IMR-90 (cell line): ENCODE results near the gene LPIN1. TPM values are rescaled to one million over a fixed set of nuclear protein-coding genes. Genes with fewer than 3 reads are reported as not detected.

ENCODE experiments used
- ATAC-seq: fragments of 200-7000 bp; cut with Tn5 transposase; 2 replicates; pipeline ENCODE4 v1.9.1; 2020; ENCODE audit warnings: low read depth, mild to moderate bottlenecking, moderate library complexity
- BruUV-seq: library from RNA; stranded (reverse); fragments of 400-500 nt; replicated peaks from 2 replicates; lab custom pipeline; 2021; lab: Mats Ljungman, UMichigan
- CTCF ChIA-PET: fragments of 300-600 bp; formaldehyde crosslinking; extraction: SDS; loops from one replicate; lab custom pipeline; 2021; ENCODE audit warnings: antibody characterized with exemption; lab: Yijun Ruan, JAX
- POLR2A ChIA-PET: fragments of 300-600 bp; sonication (Branson Sonifier 250); formaldehyde crosslinking; loops from one replicate; lab custom pipeline; 2022; ENCODE audit warnings: antibody characterized with exemption; ENCODE audit not compliant: unreplicated experiment; lab: Charles Lee
- DNase-seq: peaks from one replicate; pipeline ENCODE4 v3.0.0; 2013
- H2AFZ ChIP-seq: replicated peaks from 2 replicates; pipeline ENCODE3; 2013; ENCODE audit warnings: low read length, mild to moderate bottlenecking; ENCODE audit not compliant: poor library complexity
- H2AK5ac ChIP-seq: 2 replicates; pipeline ENCODE4 v1.6.1; 2013; ENCODE audit warnings: low read depth, low read length, inconsistent platforms
- H2AK9ac ChIP-seq: replicated peaks from 2 replicates; pipeline ENCODE3; 2013; ENCODE audit warnings: mild to moderate bottlenecking, low read depth, low read length, moderate library complexity; ENCODE audit not compliant: poor library complexity
- H2BK120ac ChIP-seq: 2 replicates; pipeline ENCODE4 v1.6.1; 2013; ENCODE audit warnings: low read depth, low read length, inconsistent platforms
- H2BK15ac ChIP-seq: 3 replicates; pipeline ENCODE4 v1.6.1; 2013; ENCODE audit warnings: low read depth, low read length, inconsistent platforms
- H2BK20ac ChIP-seq: 2 replicates; pipeline ENCODE4 v1.6.1; 2013; ENCODE audit warnings: low read depth, mild to moderate bottlenecking, inconsistent platforms, low read length, moderate library complexity
- H2BK5ac ChIP-seq: 2 replicates; pipeline ENCODE4 v1.6.1; 2013; ENCODE audit warnings: mild to moderate bottlenecking, low read depth, low read length, inconsistent platforms; ENCODE audit not compliant: poor library complexity, severe bottlenecking
- H3K14ac ChIP-seq: replicated peaks from 2 replicates; pipeline ENCODE4 v1.6.1; 2013; ENCODE audit warnings: low read depth, low read length, inconsistent platforms
- H3K18ac ChIP-seq: 2 replicates; pipeline ENCODE4 v1.6.1; 2013; ENCODE audit warnings: low read depth, low read length, control low read depth
- H3K23ac ChIP-seq: 2 replicates; pipeline ENCODE4 v1.6.1; 2013; ENCODE audit warnings: low read depth, low read length, inconsistent platforms
- H3K27ac ChIP-seq: 2 replicates; pipeline ENCODE4 v1.5.1; 2013; ENCODE audit warnings: mild to moderate bottlenecking, control low read depth, low read length; ENCODE audit not compliant: insufficient read depth
- H3K27me3 ChIP-seq: 2 replicates; pipeline ENCODE4 v1.6.1; 2013; ENCODE audit warnings: low read length; ENCODE audit not compliant: control insufficient read depth, insufficient read depth
- H3K36me3 ChIP-seq: 2 replicates; pipeline ENCODE4 v1.6.1; 2013; ENCODE audit warnings: low read length, mixed read lengths; ENCODE audit not compliant: control insufficient read depth, insufficient read depth
- H3K4ac ChIP-seq: 2 replicates; pipeline ENCODE4 v1.6.1; 2013; ENCODE audit warnings: low read depth, low read length, inconsistent platforms
- H3K4me1 ChIP-seq: 2 replicates; pipeline ENCODE4 v1.6.1; 2013; ENCODE audit warnings: low read length, mixed read lengths; ENCODE audit not compliant: control insufficient read depth, insufficient read depth
- H3K4me2 ChIP-seq: 2 replicates; pipeline ENCODE4 v1.6.1; 2013; ENCODE audit warnings: low read depth, mild to moderate bottlenecking, control low read depth, low read length, moderate library complexity
- H3K4me3 ChIP-seq: 2 replicates; pipeline ENCODE4 v1.5.1; 2013; ENCODE audit warnings: low read depth, mild to moderate bottlenecking, control low read depth, low read length, moderate library complexity; ENCODE audit not compliant: insufficient read depth
- H3K56ac ChIP-seq: 2 replicates; pipeline ENCODE4 v1.6.1; 2013; ENCODE audit warnings: low read length, inconsistent platforms; ENCODE audit not compliant: insufficient read depth; ENCODE audit errors: extremely low read depth
- H3K79me1 ChIP-seq, 2 experiments: 2 replicates each; pipeline ENCODE4 v1.6.1; 2013; ENCODE audit warnings: low read length in 2 of 2, inconsistent platforms in 1 of 2, low read depth in 1 of 2
- H3K9ac ChIP-seq: 2 replicates; pipeline ENCODE4 v1.6.1; 2013; ENCODE audit warnings: low read depth, low read length, control low read depth
- H3K9me1 ChIP-seq: 2 replicates; pipeline ENCODE4 v1.6.1; 2013; ENCODE audit warnings: low read length, inconsistent platforms; ENCODE audit not compliant: insufficient read depth
- H3K9me3 ChIP-seq: 2 replicates; pipeline ENCODE4 v1.6.1; 2013; ENCODE audit warnings: low read length; ENCODE audit not compliant: control insufficient read depth, insufficient read depth
- H4K20me1 ChIP-seq: 2 replicates; pipeline ENCODE4 v1.6.1; 2013; ENCODE audit warnings: low read length, inconsistent platforms; ENCODE audit not compliant: insufficient read depth
- H4K5ac ChIP-seq: 2 replicates; pipeline ENCODE4 v1.6.1; 2013; ENCODE audit warnings: mild to moderate bottlenecking, low read depth, low read length, control low read depth
- H4K8ac ChIP-seq, 2 experiments: 2 replicates each; pipeline ENCODE4 v1.6.1; 2013; ENCODE audit warnings: low read depth in 2 of 2, low read length in 2 of 2, control low read depth in 1 of 2, inconsistent platforms in 1 of 2
- H4K91ac ChIP-seq: 2 replicates; pipeline ENCODE4 v1.6.1; 2013; ENCODE audit warnings: low read depth, low read length, inconsistent platforms; ENCODE audit not compliant: insufficient read depth
- BHLHE40 ChIP-seq: fragments of 150-350 bp; IDR thresholded peaks from 2 replicates; pipeline ENCODE4 v1.6.1; 2016; ENCODE audit warnings: mild to moderate bottlenecking, low read depth, low read length
- CEBPB ChIP-seq: IDR thresholded peaks from 2 replicates; pipeline ENCODE4 v1.6.1; 2012; ENCODE audit warnings: low read depth, low read length, improper control_type of control experiment
- CHD1 ChIP-seq: IDR thresholded peaks from 2 replicates; pipeline ENCODE4 v1.6.1; 2012; ENCODE audit warnings: low read depth, low read length, improper control_type of control experiment
- CTCF ChIP-seq: conservative IDR thresholded peaks from 2 replicates; pipeline ENCODE4 v1.5.1; 2012; ENCODE audit warnings: mild to moderate bottlenecking, low read depth, low read length, improper control_type of control experiment
- ELK1 ChIP-seq: fragments of 150-350 bp; IDR thresholded peaks from 2 replicates; pipeline ENCODE4 v1.6.1; 2016; ENCODE audit warnings: low read depth, mild to moderate bottlenecking, low read length, moderate library complexity, borderline replicate concordance
- FOS ChIP-seq: fragments of 150-350 bp; IDR thresholded peaks from 2 replicates; pipeline ENCODE4 v1.6.1; 2016; ENCODE audit warnings: low read depth, low read length
- MAFK ChIP-seq: IDR thresholded peaks from 2 replicates; pipeline ENCODE4 v1.6.1; 2012; ENCODE audit warnings: low read depth, low read length, improper control_type of control experiment
- NFE2L2 ChIP-seq: fragments of 150-350 bp; IDR thresholded peaks from 2 replicates; pipeline ENCODE4 v1.6.1; 2016; ENCODE audit warnings: low read depth, mild to moderate bottlenecking, low read length
- POLR2A ChIP-seq: IDR thresholded peaks from 2 replicates; pipeline ENCODE4 v1.6.1; 2012; ENCODE audit warnings: mild to moderate bottlenecking, low read depth, low read length
- RCOR1 ChIP-seq: IDR thresholded peaks from 2 replicates; pipeline ENCODE4 v1.6.1; 2012; ENCODE audit warnings: mild to moderate bottlenecking, low read length, improper control_type of control experiment; ENCODE audit not compliant: insufficient replicate concordance
- WGBS, 2 experiments: methylation state at CpG; one replicate each; pipeline versions ENCODE4 v1.1.5 to v1.1.7; 2013; ENCODE audit warnings: missing lambda C conversion rate in 2 of 2; ENCODE audit not compliant: insufficient read length in 1 of 2; ENCODE audit errors: extremely low coverage in 2 of 2; 5-methylcytosine and 5-hydroxymethylcytosine counted together
- dilution Hi-C: fragments of 300-500 bp; cut with HindIII; formaldehyde crosslinking; loops from one replicate; pipeline ENCODE4 v1.14.3; 2018; ENCODE audit warnings: low sequenced_read_pairs; ENCODE audit not compliant: unreplicated experiment
- in situ Hi-C: fragments of 300-500 bp; cut with MboI; formaldehyde crosslinking; loops from 3 replicates; pipeline ENCODE4 v1.14.3; 2019; ENCODE audit warnings: low sequenced_read_pairs, inconsistent platforms, mixed read lengths
- intact Hi-C: fragments of 100-400 bp; cut with micrococcal nuclease; formaldehyde crosslinking; loops from 2 replicates; pipeline ENCODE4 v1.10.0; 2022
- polyA plus RNA-seq, 3 experiments: library from polyadenylated mRNA; depleted of rRNA; stranded (reverse); fragments of >200 nt; gene quantifications; 2 replicates each; pipeline ENCODE4 v1.2.3, GENCODE V29; 2012; ENCODE audit warnings: low replicate concordance in 1 of 3
- total RNA-seq: library from RNA; depleted of rRNA; stranded (reverse); fragments of >200 nt; gene quantifications from 2 replicates; pipeline ENCODE4 v1.2.3, GENCODE V29; 2012

The LPIN1 gene
- total and polyA plus RNA-seq, 2 of the 4 experiments (the other 2 are of a cell fraction): 21.3 to 25.1 TPM

- Histone ChIP-seq H4K20me1 (no peaks in the 10 kb centered on the region), H3K23ac (no peak overlapping the region), H3K4ac (no peak overlapping the region), H4K5ac (no peak overlapping the region), H3K36me3 (no peaks in the 10 kb centered on the region), H3K79me1 (no peaks in the 10 kb centered on the region), H3K9me3 (no peaks in the 10 kb centered on the region), H3K56ac (no peak overlapping the region), H3K9ac (no peak overlapping the region), H2BK20ac (no peak overlapping the region), H2BK5ac (no peak overlapping the region), H3K9me1 (no peaks in the 10 kb centered on the region), H2BK120ac (no peak overlapping the region), H4K91ac (no peak overlapping the region), H3K14ac (no peak overlapping the region), H2AK9ac (no peak overlapping the region), H3K27me3 (peaks cover 17% of the 10 kb centered on the region), H3K4me2 (no peak overlapping the region), H2AFZ (no peak overlapping the region), H2AK5ac (no peak overlapping the region), H3K4me1 (peaks cover 4% of the 10 kb centered on the region), H3K18ac (no peak overlapping the region), H3K4me3 (no peak overlapping the region), H3K27ac (no peak overlapping the region), H4K8ac (no peak overlapping the region), H2BK15ac (no peak overlapping the region)
- dilution Hi-C loops: no loop called here
- ChIA-PET CTCF (no interaction called here), POLR2A (no interaction called here)
- no TSS peak for BruUV-seq
- TF ChIP-seq ELK1: no peak
- no peak for TF ChIP-seq BHLHE40
- no peak for TF ChIP-seq POLR2A
- TF ChIP-seq FOS: no peak
- no peak for TF ChIP-seq RCOR1
- TF ChIP-seq CHD1: no peak
- TF ChIP-seq NFE2L2: no peak
- no peak for TF ChIP-seq CEBPB
- TF ChIP-seq MAFK: no peak
- no peak for TF ChIP-seq CTCF
- ATAC-seq (no peak), DNase-seq (no peak)
- in situ Hi-C loops: no loop called here
- intact Hi-C loops: no loop called here
- WGBS, 2 experiments: no CpG with 5 or more reads among the region's 15 CpGs
These were observed 128.4 kb downstream of the LPIN1 start for GRCh38 chr2:11874861-11875260.
